Bronchial epithelial cell (primary cell): ENCODE measurements around the gene C5orf24. TPM values are rescaled to one million over a fixed set of nuclear protein-coding genes. Genes with fewer than 3 reads are reported as not detected.

Experiments used
- DNase-seq: peaks from one replicate; pipeline ENCODE4 v3.0.0-alpha.2; 2010; ENCODE audit warnings: low read depth
- FAIRE-seq: peaks from 2 replicates; lab custom pipeline; 2011; peaks lifted over from hg19 to GRCh38; lab: Jason Lieb, UNC
- H3K27me3 ChIP-seq: 2 replicates; pipeline ENCODE4 v1.5.1; 2011; ENCODE audit warnings: low read length; ENCODE audit not compliant: control insufficient read depth, insufficient read depth
- H3K36me3 ChIP-seq: 2 replicates; pipeline ENCODE4 v1.5.1; 2011; ENCODE audit warnings: low read length; ENCODE audit not compliant: control insufficient read depth, insufficient read depth
- H3K4me3 ChIP-seq: 2 replicates; pipeline ENCODE4 v1.5.1; 2011; ENCODE audit warnings: mild to moderate bottlenecking, low read depth, low read length, control low read depth
- CTCF ChIP-seq: IDR thresholded peaks from 2 replicates; pipeline ENCODE4 v1.5.1; 2011; ENCODE audit warnings: mild to moderate bottlenecking, moderate library complexity, low read length, control low read depth, inconsistent platforms; ENCODE audit not compliant: insufficient read depth, severe bottlenecking
- total RNA-seq: library from RNA; depleted of rRNA; stranded (reverse); fragments of >200 nt; gene quantifications from 2 replicates; pipeline ENCODE4 v1.2.1, GENCODE V29; 2014

Gene C5orf24
- total RNA-seq, 1 donor from 2014 or later, result 22.6 TPM

GRCh38 chr5:134891473-134891872 is 45.7 kb downstream of the C5orf24 start:
- DNase-seq (no peak), FAIRE-seq (no peak)
- peaks cover 2% of the 10 kb centered on the region for H3K36me3 ChIP-seq
- no peak for TF ChIP-seq CTCF
- no peaks in the 10 kb centered on the region for H3K27me3 ChIP-seq
- no peak overlapping the region for H3K4me3 ChIP-seq

- DNase-seq (no peak), FAIRE-seq (no peak)
- Histone ChIP-seq H3K27me3 (no peaks in the 10 kb centered on the region), H3K4me3 (no peak overlapping the region), H3K36me3 (peaks cover 2% of the 10 kb centered on the region)
- no peak for TF ChIP-seq CTCF
Measured at GRCh38 chr5:134892282-134892681, 46.5 kb downstream of the C5orf24 start.

- FAIRE-seq (no peak), DNase-seq (no peak)
- peaks cover 2% of the 10 kb centered on the region for H3K36me3 ChIP-seq
- H3K27me3 ChIP-seq, result no peaks in the 10 kb centered on the region
- no peak overlapping the region for H3K4me3 ChIP-seq
- no peak for TF ChIP-seq CTCF
Measured at GRCh38 chr5:134892926-134893325, 47.2 kb downstream of the C5orf24 start.

GRCh38 chr5:134893748-134894505 is 48.2 kb downstream of the C5orf24 start:
- TF ChIP-seq CTCF, result no peak
- peaks cover 2% of the 10 kb centered on the region for H3K36me3 ChIP-seq
- DNase-seq, result no peak
- H3K27me3 ChIP-seq, result no peaks in the 10 kb centered on the region
- FAIRE-seq, result no peak
- H3K4me3 ChIP-seq, result no peak overlapping the region

GRCh38 chr5:134902071-134902801 is 56.5 kb downstream of the C5orf24 start:
- H3K4me3 ChIP-seq, result no peak overlapping the region
- no peak for FAIRE-seq
- peak; percentile 25 for DNase-seq
- no peaks in the 10 kb centered on the region for H3K27me3 ChIP-seq
- TF ChIP-seq CTCF, result no peak
- H3K36me3 ChIP-seq, result peaks cover 1% of the 10 kb centered on the region
